Effector memory CD4-positive, alpha-beta T cell (primary cell): ENCODE measurements around the gene RAB27A.

Source experiments
- DNase-seq, 3 donors: peaks; one replicate each; pipeline ENCODE4 v3.0.0-alpha.2; 2020
- H3K27ac ChIP-seq: 2 replicates; pipeline ENCODE4 v1.7.0; 2013; ENCODE audit warnings: mild to moderate bottlenecking, low read length, moderate library complexity; ENCODE audit not compliant: insufficient read depth, poor library complexity, severe bottlenecking
- H3K27me3 ChIP-seq: replicated peaks from 2 replicates; pipeline ENCODE4 v1.7.0; 2013; ENCODE audit warnings: mild to moderate bottlenecking, low read length; ENCODE audit not compliant: insufficient read depth, control insufficient read depth, poor library complexity, severe bottlenecking
- H3K36me3 ChIP-seq: 2 replicates; pipeline ENCODE4 v1.7.0; 2013; ENCODE audit warnings: mild to moderate bottlenecking, low read length, moderate library complexity; ENCODE audit not compliant: control insufficient read depth, insufficient read depth
- H3K4me1 ChIP-seq: 2 replicates; pipeline ENCODE4 v1.7.0; 2013; ENCODE audit warnings: low read length, mild to moderate bottlenecking; ENCODE audit not compliant: control insufficient read depth, insufficient read depth, poor library complexity, severe bottlenecking
- H3K4me3 ChIP-seq: 2 replicates; pipeline ENCODE4 v1.7.0; 2013; ENCODE audit warnings: low read length, low read depth, mild to moderate bottlenecking; ENCODE audit not compliant: insufficient read depth, poor library complexity, severe bottlenecking
- H3K9me3 ChIP-seq: 2 replicates; pipeline ENCODE4 v1.7.0; 2013; ENCODE audit warnings: mild to moderate bottlenecking, low read length, moderate library complexity; ENCODE audit not compliant: control insufficient read depth

Gene RAB27A

GRCh38 chr15:55204464-55204863 is 85.1 kb downstream of the RAB27A start:
- Histone ChIP-seq H3K27me3 (no peaks in the 10 kb centered on the region), H3K27ac (no peak overlapping the region), H3K4me1 (no peaks in the 10 kb centered on the region), H3K9me3 (no peaks in the 10 kb centered on the region), H3K36me3 (peaks cover 15% of the 10 kb centered on the region), H3K4me3 (no peak overlapping the region)
- no peak for DNase-seq

- Histone ChIP-seq H3K9me3 (no peaks in the 10 kb centered on the region), H3K27me3 (no peaks in the 10 kb centered on the region), H3K36me3 (peaks cover 15% of the 10 kb centered on the region), H3K4me3 (no peak overlapping the region), H3K4me1 (no peaks in the 10 kb centered on the region), H3K27ac (no peak overlapping the region)
- DNase-seq, result no peak
These were observed 87.4 kb downstream of the RAB27A start for GRCh38 chr15:55202206-55202605.

DNA sequence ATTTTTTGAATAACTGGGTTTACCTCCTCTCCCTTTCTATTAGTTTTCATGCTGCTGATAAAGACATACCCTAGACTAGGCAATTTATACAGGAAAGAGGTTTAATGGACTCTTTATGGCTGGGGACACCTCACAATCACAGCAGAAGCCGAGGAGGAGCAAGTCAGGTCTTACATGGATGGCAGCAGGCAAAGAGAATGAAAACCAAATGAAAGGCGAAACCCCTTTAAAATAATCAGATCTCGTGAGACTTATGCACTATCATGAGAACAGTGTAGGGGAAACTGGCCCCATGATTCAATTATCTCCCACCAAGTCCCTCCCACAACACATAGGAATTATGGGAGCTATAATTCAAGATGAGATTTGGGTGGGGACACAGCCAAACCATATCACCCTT is 90.9 kb downstream of the RAB27A start:
- Histone ChIP-seq H3K4me1 (peaks cover 22% of the 10 kb centered on the region), H3K9me3 (no peaks in the 10 kb centered on the region), H3K27me3 (no peaks in the 10 kb centered on the region), H3K4me3 (no peak overlapping the region), H3K27ac (no peak overlapping the region), H3K36me3 (no peaks in the 10 kb centered on the region)
- DNase-seq, result no peak

GRCh38 chr15:55197719-55198118 is 91.9 kb downstream of the RAB27A start:
- peak overlapping the region; percentile 80 for H3K4me3 ChIP-seq
- H3K4me1 ChIP-seq, result peaks cover 22% of the 10 kb centered on the region
- H3K27ac ChIP-seq, result peak overlapping the region; percentile 89
- no peaks in the 10 kb centered on the region for H3K27me3 ChIP-seq
- no peaks in the 10 kb centered on the region for H3K9me3 ChIP-seq
- H3K36me3 ChIP-seq, result peaks cover 6% of the 10 kb centered on the region
- no peak for DNase-seq

GRCh38 chr15:55197362-55197705 is 92.3 kb downstream of the RAB27A start:
- Histone ChIP-seq H3K4me3 (peak overlapping the region; percentile 80), H3K27ac (peak overlapping the region; percentile 89), H3K9me3 (no peaks in the 10 kb centered on the region), H3K4me1 (peaks cover 22% of the 10 kb centered on the region), H3K27me3 (no peaks in the 10 kb centered on the region), H3K36me3 (peaks cover 8% of the 10 kb centered on the region)
- no peak for DNase-seq

DNA sequence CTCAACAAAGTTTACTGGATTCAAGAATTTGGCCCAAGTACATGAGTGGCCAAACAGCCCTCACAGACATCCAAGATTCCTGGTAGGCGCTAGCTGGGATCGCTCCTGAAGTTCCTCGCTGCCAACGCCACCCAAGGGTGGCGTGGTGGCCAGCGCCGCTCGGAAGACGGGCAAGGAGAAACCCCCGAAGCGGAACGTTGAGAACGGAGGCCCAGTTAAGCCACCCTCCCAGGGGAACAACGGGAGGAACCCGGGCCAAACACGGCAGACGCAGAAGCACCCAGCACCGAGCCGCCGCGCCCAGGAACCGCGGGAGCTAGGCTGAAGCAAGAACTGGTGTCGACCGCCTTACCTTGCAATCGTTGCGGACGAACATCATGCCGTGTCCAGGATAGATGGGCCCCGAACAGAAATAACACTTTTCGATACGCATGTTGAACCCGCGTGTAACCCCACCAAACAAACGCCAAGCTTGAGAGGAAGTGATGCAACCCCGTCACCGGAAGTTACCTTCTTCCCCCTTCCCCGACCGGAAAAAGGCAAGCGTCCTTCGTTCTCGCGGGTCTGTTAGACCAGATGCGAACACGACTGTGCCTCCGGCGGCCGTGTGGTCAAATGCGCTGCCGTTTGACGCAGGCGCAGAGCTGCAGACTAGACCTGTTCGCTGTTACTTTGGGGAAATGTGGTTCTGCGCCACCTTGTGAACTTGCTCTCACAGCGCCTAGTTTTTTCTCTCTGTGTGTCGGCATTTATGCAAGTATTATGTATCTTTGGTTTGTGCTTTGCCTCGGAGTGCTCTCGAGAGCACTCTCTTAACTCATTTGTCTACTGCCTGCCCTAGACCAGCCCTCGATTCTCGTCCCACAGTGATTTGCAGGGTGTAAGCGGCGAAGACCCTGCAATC is 92.9 kb downstream of the RAB27A start, which contains the start of gene RSL24D1:
Gene RSL24D1, minus strand, starts transcription at position 484 of the 904 bp plus-strand sequence. Its CDS starts 51 bp downstream, at position 433.
- Histone ChIP-seq H3K36me3 (peaks cover 15% of the 10 kb centered on the region), H3K9me3 (no peaks in the 10 kb centered on the region), H3K27me3 (no peaks in the 10 kb centered on the region), H3K4me3 (peak within 1 kb of the TSS; percentile 80), H3K4me1 (peaks cover 22% of the 10 kb centered on the region), H3K27ac (peak within 1 kb of the TSS; percentile 89)
- DNase-seq, result peak; percentile 92 to 97 (median 95)

DNA sequence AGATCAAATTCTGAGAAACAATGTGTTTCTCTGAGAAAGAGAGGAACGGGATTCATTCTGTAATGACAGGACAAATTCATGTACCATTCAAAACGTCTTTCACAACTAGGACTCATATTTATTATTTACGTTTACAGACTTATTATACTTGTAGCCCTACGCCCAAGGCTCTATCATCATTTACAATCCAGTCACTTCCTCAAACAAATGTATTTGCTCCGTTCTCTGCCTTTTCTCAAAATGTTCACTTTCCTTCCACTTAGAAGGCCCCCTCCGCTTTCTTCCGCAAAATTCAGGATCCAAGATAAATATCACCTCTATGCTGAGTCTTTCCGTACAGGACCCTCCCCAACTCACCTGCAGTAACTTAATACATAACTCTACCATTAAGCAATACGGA is 93.6 kb downstream of the RAB27A start:
- Histone ChIP-seq H3K27ac (peak overlapping the region; percentile 89), H3K36me3 (peaks cover 22% of the 10 kb centered on the region), H3K27me3 (no peaks in the 10 kb centered on the region), H3K9me3 (no peaks in the 10 kb centered on the region), H3K4me3 (peak overlapping the region; percentile 80), H3K4me1 (peaks cover 22% of the 10 kb centered on the region)
- no peak for DNase-seq

DNA sequence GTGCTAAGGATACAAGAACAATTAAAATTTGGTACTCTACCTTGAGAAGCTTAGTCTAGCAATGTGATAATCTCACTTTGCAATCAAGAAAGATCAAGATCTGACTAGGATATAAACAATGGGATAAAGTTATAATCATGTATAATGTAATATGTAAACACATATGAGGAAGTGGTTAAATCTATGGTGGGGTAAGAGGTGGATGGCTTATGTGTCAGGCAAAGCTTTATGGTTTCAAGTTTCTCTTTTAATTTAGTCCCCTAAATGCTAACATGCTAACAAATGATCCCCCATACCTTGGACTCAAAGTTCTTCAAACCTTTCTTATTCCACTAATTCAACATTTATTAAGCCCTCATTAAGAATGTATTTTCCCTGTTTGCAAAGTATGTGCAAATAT is 95.4 kb downstream of the RAB27A start:
- Histone ChIP-seq H3K4me1 (peaks cover 22% of the 10 kb centered on the region), H3K27ac (no peak overlapping the region), H3K36me3 (peaks cover 35% of the 10 kb centered on the region), H3K9me3 (no peaks in the 10 kb centered on the region), H3K27me3 (no peaks in the 10 kb centered on the region), H3K4me3 (no peak overlapping the region)
- no peak for DNase-seq

DNA sequence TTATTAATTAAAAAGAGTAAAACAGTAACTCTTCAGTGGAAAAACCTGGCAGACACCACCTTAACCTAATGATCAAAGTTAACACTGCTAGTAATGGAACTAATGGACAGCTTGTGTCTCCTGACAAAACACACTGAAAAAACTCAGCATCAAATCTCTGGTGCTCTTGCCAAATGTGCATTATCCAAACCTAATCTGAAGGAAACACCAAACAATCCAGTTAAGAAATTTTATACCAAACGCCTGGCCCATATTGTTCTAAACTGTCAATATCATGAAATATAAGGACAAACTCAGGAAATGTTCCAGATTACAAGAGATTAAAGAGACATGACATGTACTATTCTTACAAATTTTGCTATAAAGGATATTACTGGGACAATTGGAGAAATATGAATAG is 103.3 kb downstream of the RAB27A start:
- Histone ChIP-seq H3K27ac (no peak overlapping the region), H3K4me1 (no peaks in the 10 kb centered on the region), H3K4me3 (no peak overlapping the region), H3K9me3 (no peaks in the 10 kb centered on the region), H3K36me3 (peaks cover 62% of the 10 kb centered on the region), H3K27me3 (no peaks in the 10 kb centered on the region)
- DNase-seq, result no peak

DNA sequence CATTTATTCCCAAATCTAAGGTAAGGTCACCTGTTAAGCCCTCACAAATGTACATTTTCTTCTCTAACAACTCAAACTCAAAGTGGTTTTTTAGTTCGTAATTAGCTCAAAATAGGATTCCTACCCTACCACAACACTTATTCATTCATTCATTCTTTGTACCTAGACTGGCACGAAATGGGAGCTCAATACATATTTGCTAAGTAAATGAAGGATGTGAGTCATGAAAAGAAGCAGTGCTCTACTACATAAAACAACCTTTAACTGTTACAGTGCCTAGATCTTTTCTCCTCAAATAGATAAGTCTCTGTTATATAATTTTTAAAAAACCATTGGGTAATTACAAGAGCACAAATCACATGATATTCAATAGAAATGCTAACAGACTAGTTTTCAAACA is 105.9 kb downstream of the RAB27A start:
- no peak for DNase-seq
- Histone ChIP-seq H3K27me3 (no peaks in the 10 kb centered on the region), H3K36me3 (peaks cover 65% of the 10 kb centered on the region)

More for the DNA sequence above, 105.9 kb downstream of the RAB27A start:
- Histone ChIP-seq H3K4me3 (no peak overlapping the region), H3K9me3 (no peaks in the 10 kb centered on the region), H3K27ac (no peak overlapping the region), H3K4me1 (no peaks in the 10 kb centered on the region)
